HG02938 (cell line): Measurements from ENCODE around the gene STARD7.

Source experiments
- ATAC-seq: cut with Tn5 transposase; IDR thresholded peaks from one replicate; pipeline ENCODE4 v1.9.1; 2021; ENCODE audit warnings: mild to moderate bottlenecking, moderate library complexity; ENCODE audit not compliant: unreplicated experiment

Gene STARD7

GRCh38 chr2:96138179-96139145, 70.2 kb downstream of the STARD7 start, which contains the start of gene ASTL:
Gene ASTL, minus strand, starts transcription at chr2:96138502. Its CDS starts 66 bp downstream, at chr2:96138436.
- ATAC-seq: no peak

GRCh38 chr2:96137321-96138178, 71.1 kb downstream of the STARD7 start:
- ATAC-seq: no peak

GRCh38 chr2:96136129-96136720, 72.4 kb downstream of the STARD7 start:
- ATAC-seq: no peak

GRCh38 chr2:96135621-96136020, 73.0 kb downstream of the STARD7 start:
- no peak for ATAC-seq

- no peak for ATAC-seq
Measured at GRCh38 chr2:96135171-96135570, 73.5 kb downstream of the STARD7 start.
